Measurements from ENCODE around the gene RIOK3.

GRCh38 chr18:23493654-23494053 lies 40.6 kb downstream of the RIOK3 start:
- TF ChIP-seq ZFP3 (CRISPR knock-in tag; IDR thresholded peaks at IDR 0.05), result no peak
- TF ChIP-seq PATZ1 (CRISPR knock-in tag; IDR thresholded peaks at IDR 0.05; ENCODE audit: borderline replicate concordance), result no peak
- no peak for TF ChIP-seq ZFP30 (CRISPR knock-in tag; IDR thresholded peaks at IDR 0.05)
- TF ChIP-seq CSRNP3 (CRISPR knock-in tag; IDR thresholded peaks at IDR 0.05), result no peak
- TF ChIP-seq BACH2 (CRISPR knock-in tag; IDR thresholded peaks at IDR 0.05; ENCODE audit: borderline replicate concordance), result no peak
- TF ChIP-seq RARB (CRISPR knock-in tag; IDR thresholded peaks at IDR 0.05), result no peak
- TF ChIP-seq TOX (CRISPR knock-in tag; IDR thresholded peaks at IDR 0.05; ENCODE audit: borderline replicate concordance), result no peak
- no peak for TF ChIP-seq ISL1 (CRISPR knock-in tag; IDR thresholded peaks at IDR 0.05)
- no peak for TF ChIP-seq SNAI2 (CRISPR knock-in tag; IDR thresholded peaks at IDR 0.05)
- no peak for TF ChIP-seq PPARA (CRISPR knock-in tag; IDR thresholded peaks at IDR 0.05; ENCODE audit: borderline replicate concordance)
